H9 (cell line): ENCODE data around the gene GSK3A. TPM values are rescaled to one million over a fixed set of nuclear protein-coding genes. Genes with fewer than 3 reads are reported as not detected.

Experiments used
- DNase-seq: peaks from one replicate; pipeline ENCODE4 v3.0.0-alpha.2; 2017
- H2AFZ ChIP-seq: one replicate; pipeline ENCODE4 v1.6.1; 2013; ENCODE audit warnings: mild to moderate bottlenecking, low read length, control low read depth, moderate library complexity
- H2AK5ac ChIP-seq: 2 replicates; pipeline ENCODE4 v1.6.1; 2013; ENCODE audit warnings: low read length, control low read depth, mixed read lengths; ENCODE audit not compliant: insufficient read length
- H2BK120ac ChIP-seq: one replicate; pipeline ENCODE4 v1.6.1; 2013; ENCODE audit warnings: low read depth, mild to moderate bottlenecking, low read length, control low read depth, inconsistent platforms; ENCODE audit not compliant: poor library complexity, severe bottlenecking
- H2BK12ac ChIP-seq: 2 replicates; pipeline ENCODE4 v1.6.1; 2013; ENCODE audit warnings: low read length, control low read depth, mixed read lengths, low read depth; ENCODE audit not compliant: insufficient read length
- H2BK15ac ChIP-seq: 2 replicates; pipeline ENCODE4 v1.6.1; 2013; ENCODE audit warnings: low read depth, low read length, control low read depth
- H2BK20ac ChIP-seq: one replicate; pipeline ENCODE4 v1.6.1; 2013; ENCODE audit warnings: low read depth, mild to moderate bottlenecking, low read length, control low read depth, inconsistent platforms; ENCODE audit not compliant: poor library complexity, severe bottlenecking
- H2BK5ac ChIP-seq: 2 replicates; pipeline ENCODE4 v1.6.1; 2013; ENCODE audit warnings: low read length, control low read depth, mixed read lengths; ENCODE audit not compliant: insufficient read length
- H3K14ac ChIP-seq: 2 replicates; pipeline ENCODE4 v1.6.1; 2013; ENCODE audit warnings: low read length, control low read depth; ENCODE audit not compliant: insufficient read depth
- H3K18ac ChIP-seq: 2 replicates; pipeline ENCODE4 v1.6.1; 2013; ENCODE audit warnings: low read depth, mild to moderate bottlenecking, mixed read lengths, low read length, control low read depth; ENCODE audit not compliant: insufficient read length
- H3K23ac ChIP-seq: 2 replicates; pipeline ENCODE4 v1.6.1; 2013; ENCODE audit warnings: low read length, control low read depth, mixed read lengths, low read depth; ENCODE audit not compliant: insufficient read length
- H3K23me2 ChIP-seq: 2 replicates; pipeline ENCODE4 v1.6.1; 2013; ENCODE audit warnings: low read depth, mild to moderate bottlenecking, mixed read lengths, low read length, control low read depth; ENCODE audit not compliant: insufficient read length, poor library complexity, severe bottlenecking
- H3K27ac ChIP-seq: 2 replicates; pipeline ENCODE4 v1.5.1; 2013; ENCODE audit warnings: low read length, control low read depth, mixed read lengths, low read depth; ENCODE audit not compliant: insufficient read length
- H3K27me3 ChIP-seq: 2 replicates; pipeline ENCODE4 v1.6.1; 2013; ENCODE audit warnings: low read length, control low read depth, inconsistent platforms; ENCODE audit not compliant: insufficient read depth
- H3K4ac ChIP-seq: 2 replicates; pipeline ENCODE4 v1.6.1; 2013; ENCODE audit warnings: low read depth, mild to moderate bottlenecking, control low read depth, inconsistent platforms, low read length, moderate library complexity
- H3K4me1 ChIP-seq: 2 replicates; pipeline ENCODE4 v1.6.1; 2013; ENCODE audit warnings: low read length, control low read depth, inconsistent platforms; ENCODE audit not compliant: insufficient read depth
- H3K4me2 ChIP-seq: 2 replicates; pipeline ENCODE4 v1.6.1; 2013; ENCODE audit warnings: low read length, control low read depth, mixed read lengths; ENCODE audit not compliant: insufficient read length, insufficient read depth
- H3K56ac ChIP-seq: 2 replicates; pipeline ENCODE4 v1.6.1; 2013; ENCODE audit warnings: low read depth, mild to moderate bottlenecking, mixed read lengths, low read length, control low read depth; ENCODE audit not compliant: insufficient read length
- H3K79me1 ChIP-seq: 2 replicates; pipeline ENCODE4 v1.6.1; 2013; ENCODE audit warnings: low read depth, mild to moderate bottlenecking, moderate library complexity, low read length, control low read depth, inconsistent platforms; ENCODE audit not compliant: insufficient read depth, poor library complexity, severe bottlenecking
- H3K79me2 ChIP-seq: 2 replicates; pipeline ENCODE4 v1.6.1; 2013; ENCODE audit warnings: low read length, control low read depth, inconsistent platforms; ENCODE audit not compliant: insufficient read depth
- H3K9ac ChIP-seq: 2 replicates; pipeline ENCODE4 v1.6.1; 2013; ENCODE audit warnings: low read length, control low read depth, mixed read lengths; ENCODE audit not compliant: insufficient read length; ENCODE audit errors: extremely low read depth
- H3K9me3 ChIP-seq: one replicate; pipeline ENCODE4 v1.6.1; 2013; ENCODE audit warnings: low read depth, low read length, inconsistent platforms; ENCODE audit not compliant: control insufficient read depth
- H3T11ph ChIP-seq: one replicate; pipeline ENCODE4 v1.6.1; 2013; ENCODE audit warnings: mild to moderate bottlenecking, low read length, control low read depth, inconsistent platforms
- H4K20me1 ChIP-seq: one replicate; pipeline ENCODE4 v1.6.1; 2013; ENCODE audit not compliant: control insufficient read depth, insufficient read length, insufficient read depth
- H4K5ac ChIP-seq: 2 replicates; pipeline ENCODE4 v1.6.1; 2013; ENCODE audit warnings: low read depth, mild to moderate bottlenecking, mixed read lengths, low read length, control low read depth; ENCODE audit not compliant: insufficient read length
- H4K8ac ChIP-seq: replicated peaks from 2 replicates; pipeline ENCODE4 v1.6.1; 2013; ENCODE audit warnings: low read length, control low read depth, mixed read lengths, low read depth; ENCODE audit not compliant: insufficient read length
- H4K91ac ChIP-seq: 2 replicates; pipeline ENCODE4 v1.6.1; 2013; ENCODE audit warnings: low read depth, mild to moderate bottlenecking, moderate library complexity, mixed read lengths, low read length, control low read depth; ENCODE audit not compliant: insufficient read length
- H3K27ac Mint-ChIP-seq, 3 experiments: 2 replicates in 2 of 3; 3 replicates in 1 of 3; pipeline ENCODE4 v1.8.0; 2020 to 2021; ENCODE audit warnings: mixed read lengths in 3 of 3, mild to moderate bottlenecking in 1 of 3, moderate library complexity in 1 of 3
- H3K27me3 Mint-ChIP-seq: 2 replicates; pipeline ENCODE4 v1.8.0; 2021; ENCODE audit warnings: low read depth, mild to moderate bottlenecking, moderate library complexity, mixed read lengths
- H3K36me3 Mint-ChIP-seq, 3 experiments: 2 replicates in 2 of 3; 3 replicates in 1 of 3; pipeline ENCODE4 v1.8.0; 2020 to 2021; ENCODE audit warnings: low read depth in 3 of 3, mixed read lengths in 3 of 3; ENCODE audit not compliant: insufficient read depth in 1 of 3
- H3K4me1 Mint-ChIP-seq, 2 experiments: 2 replicates each; pipeline ENCODE4 v1.8.0; 2020; ENCODE audit warnings: mixed read lengths in 2 of 2
- H3K4me3 Mint-ChIP-seq, 2 experiments: 2 replicates in 1 of 2; 3 replicates in 1 of 2; pipeline ENCODE4 v1.8.0; 2020 to 2021; ENCODE audit warnings: mild to moderate bottlenecking in 2 of 2, mixed read lengths in 2 of 2, moderate library complexity in 1 of 2
- H3K9me3 Mint-ChIP-seq, 2 experiments: 2 replicates in 1 of 2; 3 replicates in 1 of 2; pipeline ENCODE4 v1.8.0; 2020; ENCODE audit warnings: mild to moderate bottlenecking in 2 of 2, mixed read lengths in 2 of 2, moderate library complexity in 1 of 2
- WGBS: extraction: QIAGEN DNeasy Blood & Tissue Kit; methylation state at CpG from one replicate; pipeline ENCODE4 v1.1.7; 2013; ENCODE audit warnings: missing lambda C conversion rate, low lambda C conversion rate, mixed read lengths; ENCODE audit not compliant: insufficient read length; ENCODE audit errors: extremely low coverage; 5-methylcytosine and 5-hydroxymethylcytosine counted together
- total RNA-seq: library from RNA; stranded (reverse); gene quantifications from 2 replicates; pipeline ENCODE4 v1.2.1, GENCODE V29; 2021
- TF ChIP-seq, protein P1 (sequence below): fragments of 200-600 bp; sonication (generic); conservative IDR thresholded peaks from 3 replicates; pipeline ENCODE4 v1.8.0; 2021; ENCODE audit warnings: antibody characterized with exemption, mild to moderate bottlenecking

The GSK3A gene
- total RNA-seq, 1 experiment from 2014 or later: 52.4 TPM

DNA sequence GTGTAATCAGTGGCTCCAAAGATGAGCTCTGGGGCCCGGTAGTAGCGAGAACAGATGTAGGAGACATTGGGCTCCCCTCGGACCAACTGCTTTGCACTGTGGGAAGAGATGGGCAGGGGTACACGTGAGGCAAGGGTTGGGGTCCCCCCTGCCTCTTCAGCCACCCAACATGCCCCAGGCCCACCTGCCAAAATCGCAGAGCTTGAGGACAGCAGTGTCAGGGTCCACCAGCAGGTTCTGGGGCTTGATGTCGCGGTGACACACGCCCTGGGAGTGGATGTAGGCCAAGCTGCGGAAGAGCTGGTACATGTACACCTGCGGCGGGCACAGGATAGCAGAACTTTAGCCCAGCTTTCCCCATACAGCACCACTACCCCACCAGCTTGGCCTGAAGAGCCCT lies 8.0 kb downstream of the GSK3A start:
- Histone ChIP-seq H3K4me1 (no peaks in the 10 kb centered on the region), H3K14ac (no peak overlapping the region), H3K27ac (no peak overlapping the region), H3K9ac (no peak overlapping the region), H2BK120ac (no peak overlapping the region), H3K4me2 (no peak overlapping the region), H3K4ac (no peak overlapping the region), H2BK5ac (no peak overlapping the region), H2AFZ (no peak overlapping the region), H3K27me3 (no peaks in the 10 kb centered on the region), H3K9me3 (no peaks in the 10 kb centered on the region), H2AK5ac (no peak overlapping the region), H3K18ac (no peak overlapping the region), H4K91ac (no peak overlapping the region), H4K20me1 (no peaks in the 10 kb centered on the region), H2BK20ac (no peak overlapping the region), H4K5ac (no peak overlapping the region), H3K23me2 (no peaks in the 10 kb centered on the region), H3T11ph (no peak overlapping the region), H3K23ac (no peak overlapping the region), H4K8ac (no peak overlapping the region), H3K56ac (no peak overlapping the region), H3K79me1 (no peaks in the 10 kb centered on the region), H2BK15ac (no peak overlapping the region), H2BK12ac (no peak overlapping the region), H3K79me2 (no peaks in the 10 kb centered on the region)
- TF ChIP-seq, protein P1, sequence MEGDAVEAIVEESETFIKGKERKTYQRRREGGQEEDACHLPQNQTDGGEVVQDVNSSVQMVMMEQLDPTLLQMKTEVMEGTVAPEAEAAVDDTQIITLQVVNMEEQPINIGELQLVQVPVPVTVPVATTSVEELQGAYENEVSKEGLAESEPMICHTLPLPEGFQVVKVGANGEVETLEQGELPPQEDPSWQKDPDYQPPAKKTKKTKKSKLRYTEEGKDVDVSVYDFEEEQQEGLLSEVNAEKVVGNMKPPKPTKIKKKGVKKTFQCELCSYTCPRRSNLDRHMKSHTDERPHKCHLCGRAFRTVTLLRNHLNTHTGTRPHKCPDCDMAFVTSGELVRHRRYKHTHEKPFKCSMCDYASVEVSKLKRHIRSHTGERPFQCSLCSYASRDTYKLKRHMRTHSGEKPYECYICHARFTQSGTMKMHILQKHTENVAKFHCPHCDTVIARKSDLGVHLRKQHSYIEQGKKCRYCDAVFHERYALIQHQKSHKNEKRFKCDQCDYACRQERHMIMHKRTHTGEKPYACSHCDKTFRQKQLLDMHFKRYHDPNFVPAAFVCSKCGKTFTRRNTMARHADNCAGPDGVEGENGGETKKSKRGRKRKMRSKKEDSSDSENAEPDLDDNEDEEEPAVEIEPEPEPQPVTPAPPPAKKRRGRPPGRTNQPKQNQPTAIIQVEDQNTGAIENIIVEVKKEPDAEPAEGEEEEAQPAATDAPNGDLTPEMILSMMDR: no peak
- Mint-ChIP-seq H3K4me3 (no peak overlapping the region), H3K36me3 (peaks cover 47 to 76% (median 76%) of the 10 kb centered on the region in 3 experiments), H3K27ac (no peak overlapping the region), H3K27me3 (no peaks in the 10 kb centered on the region; the same call in 1 of the 2 replicates), H3K4me1 (peaks cover 0 to 6% of the 10 kb centered on the region in 2 experiments; a peak in 1 of 4 replicates), H3K9me3 (no peaks in the 10 kb centered on the region)
- no peak for DNase-seq
- no CpG with 5 or more reads among the region's 11 CpGs for WGBS
